ENCODE results near the gene TSPAN17. TPM values are rescaled to one million over a fixed set of nuclear protein-coding genes. Genes with fewer than 3 reads are reported as not detected.
"Not testable (repeated sequence)": the region's sequence is repeated elsewhere in the genome, so short reads cannot be mapped to it uniquely, and the experiment has no call there.

TSPAN17 gene, protein sequence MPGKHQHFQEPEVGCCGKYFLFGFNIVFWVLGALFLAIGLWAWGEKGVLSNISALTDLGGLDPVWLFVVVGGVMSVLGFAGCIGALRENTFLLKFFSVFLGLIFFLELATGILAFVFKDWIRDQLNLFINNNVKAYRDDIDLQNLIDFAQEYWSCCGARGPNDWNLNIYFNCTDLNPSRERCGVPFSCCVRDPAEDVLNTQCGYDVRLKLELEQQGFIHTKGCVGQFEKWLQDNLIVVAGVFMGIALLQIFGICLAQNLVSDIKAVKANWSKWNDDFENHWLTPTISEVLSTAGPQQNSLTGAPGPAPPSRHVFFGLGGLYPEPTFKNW
- total RNA-seq (2014; rRNA removed; shearing (Covaris generic)), result 39.8 and 50.7 TPM in 2 replicates

DNA sequence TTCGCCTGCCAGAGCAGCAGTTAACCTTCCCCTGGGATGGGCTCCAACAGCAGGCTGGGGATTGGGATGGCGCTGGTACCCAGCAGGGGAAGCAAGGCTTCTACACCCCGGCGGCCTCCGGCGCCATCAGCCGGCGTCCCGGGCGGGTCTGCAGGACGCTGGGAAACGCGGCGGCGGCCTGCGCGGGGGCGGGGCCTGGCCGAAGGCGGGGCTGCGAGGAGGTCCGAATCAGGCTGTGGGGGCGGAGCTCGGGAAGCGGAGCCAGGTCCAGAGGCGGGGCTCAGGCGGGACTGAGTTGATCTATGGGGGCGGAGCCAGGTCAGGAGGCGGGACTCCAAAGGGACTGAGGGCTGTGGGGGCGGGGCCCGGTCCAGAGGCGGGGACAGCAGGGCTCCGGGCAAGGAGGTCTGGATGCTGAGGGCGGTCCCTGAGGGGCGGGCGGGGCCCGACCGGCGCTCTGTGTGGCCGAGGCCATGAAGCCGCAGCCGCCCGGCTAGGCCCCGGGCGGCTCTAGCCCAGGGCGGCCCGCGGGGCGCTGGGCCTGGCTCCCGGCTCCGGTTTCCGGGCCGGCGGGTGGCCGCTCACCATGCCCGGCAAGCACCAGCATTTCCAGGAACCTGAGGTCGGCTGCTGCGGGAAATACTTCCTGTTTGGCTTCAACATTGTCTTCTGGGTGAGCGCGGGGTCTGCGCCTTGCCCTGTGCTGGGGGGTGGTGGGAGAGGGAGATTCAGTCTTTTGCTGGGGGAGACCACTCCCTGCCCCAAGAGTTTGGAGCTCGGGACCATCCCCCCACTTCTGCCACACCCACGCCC lies at the start of gene TSPAN17:
TSS of gene TSPAN17 (plus strand) at position 455 of the 813 bp plus-strand sequence. CDS start at position 587, 132 bp downstream.
- H3K27me3 ChIP-seq (ENCODE audit: control insufficient read depth, insufficient read depth, low read length), result no peaks in the 10 kb centered on the region
- peak; percentile 100 for DNase-seq
- H3K4me3 ChIP-seq (ENCODE audit: insufficient read depth, low read depth, low read length), result peak within 1 kb of the TSS; percentile 75
- H3K36me3 ChIP-seq (replicated peaks; ENCODE audit: control insufficient read depth, insufficient read depth, low read length), result no peaks in the 10 kb centered on the region

DNA sequence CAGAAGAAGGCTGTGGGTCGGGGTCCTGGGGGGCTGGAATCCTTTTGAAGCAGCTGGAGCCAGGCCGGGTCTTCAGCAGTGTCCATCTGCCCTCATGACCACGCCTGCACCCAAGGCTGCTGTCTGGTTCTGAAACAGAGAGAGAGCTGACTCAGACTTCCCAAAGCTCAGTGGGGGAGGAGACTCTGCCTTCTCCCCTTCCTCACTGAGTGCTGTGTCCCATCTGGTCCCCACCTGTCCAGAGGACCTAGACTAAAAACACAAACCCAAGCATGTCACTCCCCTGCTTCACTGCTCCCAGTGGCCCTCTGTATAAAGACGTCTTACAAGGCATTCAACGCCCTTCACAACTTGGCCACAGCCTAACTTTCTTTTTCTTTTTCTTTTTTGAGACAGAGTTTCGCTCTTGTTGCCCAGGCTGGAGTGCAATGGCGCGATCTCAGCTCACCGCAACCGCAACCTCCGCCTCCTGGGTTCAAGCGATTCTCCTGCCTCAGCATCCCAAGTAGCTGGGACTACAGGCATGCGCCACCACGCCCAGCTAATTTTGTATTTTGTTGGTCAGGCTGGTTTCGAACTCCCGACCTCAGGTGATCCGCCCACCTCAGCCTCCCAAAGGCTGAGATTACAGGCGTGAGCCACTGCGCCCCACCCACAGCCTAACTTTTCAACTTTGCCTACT lies 47.4 kb upstream of the TSPAN17 start:
- DNase-seq; H3K27me3 ChIP-seq (ENCODE audit: control insufficient read depth, insufficient read depth, low read length); H3K4me3 ChIP-seq (ENCODE audit: insufficient read depth, low read depth, low read length); H3K36me3 ChIP-seq (replicated peaks; ENCODE audit: control insufficient read depth, insufficient read depth, low read length): not testable (repeated sequence)

DNA sequence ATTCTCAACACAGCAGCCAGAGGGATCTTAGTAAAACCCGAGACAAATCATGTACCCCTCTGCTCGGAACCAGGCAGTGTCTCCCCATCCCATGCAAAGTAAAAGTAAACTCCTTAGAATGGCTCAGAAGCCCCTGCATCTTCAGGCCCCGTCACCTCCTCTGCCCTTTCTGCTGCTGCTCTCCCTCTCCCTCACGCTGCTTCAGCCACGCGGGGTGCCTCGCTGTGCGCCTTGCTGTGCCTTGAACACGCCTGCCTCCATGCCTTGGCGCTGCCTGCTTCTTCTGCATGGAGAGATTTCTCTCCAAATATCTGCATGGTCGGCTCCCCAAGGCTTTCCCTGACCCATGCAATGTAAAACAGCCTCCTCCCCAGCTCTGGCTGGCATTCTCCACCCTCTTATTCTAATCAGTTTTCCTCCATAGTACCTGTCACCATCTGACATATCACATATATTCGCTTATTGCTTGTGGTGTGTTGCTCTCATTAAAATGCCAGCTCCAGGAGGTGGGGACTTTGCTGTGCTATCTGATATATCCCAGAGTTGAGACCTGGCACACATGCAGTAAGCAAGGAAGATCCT lies 45.3 kb upstream of the TSPAN17 start:
- no peaks in the 10 kb centered on the region; the same call in 1 of the 2 replicates for H3K36me3 ChIP-seq (replicated peaks; ENCODE audit: control insufficient read depth, insufficient read depth, low read length)
- H3K4me3 ChIP-seq (ENCODE audit: insufficient read depth, low read depth, low read length), result no peak overlapping the region
- H3K27me3 ChIP-seq (ENCODE audit: control insufficient read depth, insufficient read depth, low read length), result no peaks in the 10 kb centered on the region
- DNase-seq, result no peak

DNA sequence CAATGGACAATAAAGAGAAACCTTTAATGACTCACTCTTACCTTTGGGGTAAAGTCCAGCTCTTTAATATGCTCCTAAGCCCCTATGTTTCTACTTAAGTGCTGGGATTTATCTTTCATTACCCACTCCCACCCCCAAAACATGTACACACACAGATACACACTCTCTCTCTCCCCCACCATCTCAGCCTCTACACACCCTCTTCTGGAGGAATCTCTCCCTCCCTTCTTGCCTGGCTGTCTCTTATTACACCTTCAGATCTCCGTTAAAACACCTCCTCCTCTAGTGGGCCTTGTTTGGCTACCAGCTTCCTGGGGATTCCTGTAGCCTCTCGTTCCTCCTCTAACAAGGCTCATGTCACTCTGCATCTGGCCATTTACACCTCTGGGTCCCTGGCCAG lies 44.2 kb upstream of the TSPAN17 start:
- Histone ChIP-seq H3K4me3 (ENCODE audit: insufficient read depth, low read depth, low read length) (no peak overlapping the region), H3K36me3 (replicated peaks; ENCODE audit: control insufficient read depth, insufficient read depth, low read length) (no peaks in the 10 kb centered on the region; the same call in 1 of the 2 replicates), H3K27me3 (ENCODE audit: control insufficient read depth, insufficient read depth, low read length) (no peaks in the 10 kb centered on the region)
- DNase-seq, result no peak

DNA sequence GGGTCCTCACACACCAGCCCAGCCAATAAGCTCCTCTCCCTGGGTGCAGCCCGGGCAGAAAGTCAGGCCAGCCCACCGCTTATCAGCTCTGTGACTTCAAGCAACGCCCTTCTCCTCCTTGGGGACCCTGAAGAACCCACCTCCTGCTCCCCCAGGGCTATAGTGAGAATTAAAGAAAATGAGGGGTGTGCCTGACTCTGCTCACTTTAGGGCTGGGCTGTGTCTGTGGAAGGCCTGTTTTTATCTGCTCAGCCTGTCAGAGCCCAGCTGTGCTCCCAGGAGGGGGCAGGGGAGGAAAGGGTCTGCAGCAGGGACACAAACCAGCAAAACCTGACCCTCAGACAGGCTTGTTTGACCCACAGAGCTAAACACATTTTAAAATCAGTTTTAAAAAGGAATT lies 41.3 kb upstream of the TSPAN17 start:
- no peak overlapping the region for H3K4me3 ChIP-seq (ENCODE audit: insufficient read depth, low read depth, low read length)
- DNase-seq, result no peak
- no peaks in the 10 kb centered on the region for H3K36me3 ChIP-seq (replicated peaks; ENCODE audit: control insufficient read depth, insufficient read depth, low read length)
- H3K27me3 ChIP-seq (ENCODE audit: control insufficient read depth, insufficient read depth, low read length), result peaks cover 6% of the 10 kb centered on the region

DNA sequence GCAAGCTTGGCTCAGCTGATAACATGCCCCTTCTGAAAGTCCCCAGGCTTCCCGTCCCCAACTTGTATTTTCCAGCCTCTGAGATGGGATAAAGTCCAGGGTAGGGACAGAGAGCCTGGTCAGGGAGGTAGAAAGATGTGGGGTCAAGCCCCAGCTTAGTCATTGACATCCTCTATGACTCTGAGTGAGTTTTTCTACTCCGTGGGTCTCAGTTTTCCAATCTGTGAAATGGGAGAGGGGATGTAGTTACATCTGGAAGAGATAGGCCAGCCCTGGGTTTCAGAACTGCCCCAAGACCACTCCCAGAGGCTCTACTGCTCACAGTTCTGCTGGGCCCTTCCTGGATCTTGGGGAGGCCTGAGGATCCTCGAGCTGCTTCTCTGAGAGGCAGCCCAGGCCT lies 40.4 kb upstream of the TSPAN17 start:
- no peak overlapping the region for H3K4me3 ChIP-seq (ENCODE audit: insufficient read depth, low read depth, low read length)
- no peaks in the 10 kb centered on the region for H3K36me3 ChIP-seq (replicated peaks; ENCODE audit: control insufficient read depth, insufficient read depth, low read length)
- peaks cover 6% of the 10 kb centered on the region for H3K27me3 ChIP-seq (ENCODE audit: control insufficient read depth, insufficient read depth, low read length)
- no peak for DNase-seq

DNA sequence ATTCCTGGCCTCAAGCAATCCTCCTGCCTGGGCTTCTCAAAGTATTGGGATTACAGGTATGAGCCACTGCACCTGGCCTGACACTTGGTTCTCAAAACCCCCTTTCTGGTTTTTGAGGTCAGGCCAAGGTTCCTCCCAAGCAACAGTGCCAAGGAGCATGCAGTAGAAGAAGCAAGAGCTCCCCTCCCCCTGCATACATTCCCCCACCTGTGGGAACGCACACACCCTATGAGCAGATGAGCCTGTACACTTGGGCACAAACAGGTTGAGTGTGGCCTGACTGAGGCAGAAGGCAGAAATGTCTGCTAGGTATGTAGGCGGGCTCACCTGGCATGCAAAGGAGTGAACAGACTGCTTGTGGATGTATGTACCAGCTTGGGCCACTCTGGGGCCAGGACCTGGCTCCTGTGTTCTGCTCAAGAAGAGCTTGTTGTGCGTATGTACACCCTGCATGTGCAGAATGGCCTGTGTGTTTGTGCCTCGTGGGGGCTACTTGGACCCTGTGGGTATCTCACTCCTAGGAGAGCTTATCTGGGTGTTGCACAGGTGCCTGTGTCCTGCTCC lies 39.1 kb upstream of the TSPAN17 start:
- Histone ChIP-seq H3K27me3 (ENCODE audit: control insufficient read depth, insufficient read depth, low read length) (peaks cover 6% of the 10 kb centered on the region), H3K36me3 (replicated peaks; ENCODE audit: control insufficient read depth, insufficient read depth, low read length) (no peaks in the 10 kb centered on the region), H3K4me3 (ENCODE audit: insufficient read depth, low read depth, low read length) (no peak overlapping the region)
- DNase-seq, result no peak

DNA sequence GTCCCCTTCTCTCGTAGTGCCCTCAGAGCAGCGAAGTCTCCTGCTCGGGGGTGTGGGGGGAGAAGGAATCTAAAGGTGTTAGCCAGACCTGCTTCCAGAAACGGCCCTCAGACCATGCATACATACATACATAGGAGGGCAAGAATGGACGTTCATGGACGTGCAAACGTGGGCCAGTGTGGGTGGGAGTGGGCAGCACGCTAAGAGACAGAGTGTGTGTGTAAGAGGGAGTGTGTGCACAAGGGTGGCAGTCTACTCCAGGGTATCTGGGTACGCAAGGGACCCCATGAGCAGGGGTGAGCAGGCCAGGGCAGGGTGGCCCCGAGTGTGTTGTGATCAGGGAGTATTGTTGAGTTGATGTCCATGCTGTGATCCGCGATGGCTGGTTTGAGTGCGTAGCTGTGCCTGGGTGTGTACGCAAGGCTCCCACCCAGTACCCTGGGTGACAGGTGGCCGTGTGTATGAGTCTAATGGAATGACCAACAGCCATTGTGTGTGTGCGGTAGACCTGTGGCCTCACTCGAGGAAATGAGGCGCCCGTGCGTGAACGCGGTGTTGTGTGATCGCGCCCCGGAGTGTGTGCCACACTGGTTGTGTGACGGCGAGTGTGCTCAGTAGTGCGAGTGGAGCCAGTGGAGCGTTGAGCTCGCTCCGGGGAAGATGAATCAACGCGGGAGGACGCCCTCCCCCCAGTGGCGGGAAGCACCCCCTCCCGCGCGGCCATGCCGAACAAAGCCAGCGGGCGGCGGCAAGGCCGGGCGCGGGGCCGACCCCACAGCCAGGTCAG lies 38.2 kb upstream of the TSPAN17 start:
- Histone ChIP-seq H3K27me3 (ENCODE audit: control insufficient read depth, insufficient read depth, low read length) (peaks cover 6% of the 10 kb centered on the region), H3K36me3 (replicated peaks; ENCODE audit: control insufficient read depth, insufficient read depth, low read length) (no peaks in the 10 kb centered on the region), H3K4me3 (ENCODE audit: insufficient read depth, low read depth, low read length) (peak overlapping the region; percentile 73)
- DNase-seq, result no peak

DNA sequence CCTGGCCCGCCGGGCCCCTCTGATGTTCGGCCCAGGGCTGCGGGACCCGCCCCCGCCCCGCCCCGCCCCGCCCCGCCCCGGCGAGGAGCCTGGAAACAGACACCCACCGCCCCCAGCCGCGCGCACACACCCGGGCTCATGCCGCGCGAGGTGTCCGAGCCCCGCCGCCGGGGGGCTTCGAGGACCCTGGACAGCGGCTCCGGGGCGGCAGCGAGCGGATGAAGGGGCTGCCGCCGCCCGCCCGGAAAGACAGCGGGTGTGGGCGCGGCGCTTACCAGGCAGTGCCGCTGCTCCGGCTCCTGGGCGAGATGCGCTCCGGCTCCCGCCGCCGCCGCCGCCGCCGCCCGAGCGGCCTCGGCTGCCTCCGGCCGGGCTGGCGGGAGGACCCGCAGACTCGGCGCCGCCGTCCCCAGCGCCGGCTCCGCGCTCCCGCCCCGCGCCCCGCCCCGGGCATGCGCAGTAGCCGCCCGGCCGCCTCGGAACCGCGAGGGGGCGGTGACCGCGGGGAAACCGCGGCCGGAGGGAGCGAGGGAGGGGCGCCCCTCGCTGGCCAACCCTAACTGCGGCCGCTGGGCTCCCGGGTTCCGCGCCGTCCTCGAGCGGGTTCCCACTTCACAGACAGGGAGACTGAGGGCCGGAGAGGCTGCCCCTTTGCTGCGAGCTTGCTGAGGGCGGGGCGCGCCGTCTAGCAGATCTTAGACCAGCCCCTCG lies 37.4 kb upstream of the TSPAN17 start, which contains the start of gene GPRIN1:
TSS of gene GPRIN1 (minus strand) at position 433 of the 711 bp plus-strand sequence. CDS start 10,322 bp downstream, outside the sequence.
- Histone ChIP-seq H3K36me3 (replicated peaks; ENCODE audit: control insufficient read depth, insufficient read depth, low read length) (no peaks in the 10 kb centered on the region), H3K4me3 (ENCODE audit: insufficient read depth, low read depth, low read length) (peak within 1 kb of the TSS; percentile 73), H3K27me3 (ENCODE audit: control insufficient read depth, insufficient read depth, low read length) (peaks cover 6% of the 10 kb centered on the region)
- DNase-seq, result peak; percentile 99

DNA sequence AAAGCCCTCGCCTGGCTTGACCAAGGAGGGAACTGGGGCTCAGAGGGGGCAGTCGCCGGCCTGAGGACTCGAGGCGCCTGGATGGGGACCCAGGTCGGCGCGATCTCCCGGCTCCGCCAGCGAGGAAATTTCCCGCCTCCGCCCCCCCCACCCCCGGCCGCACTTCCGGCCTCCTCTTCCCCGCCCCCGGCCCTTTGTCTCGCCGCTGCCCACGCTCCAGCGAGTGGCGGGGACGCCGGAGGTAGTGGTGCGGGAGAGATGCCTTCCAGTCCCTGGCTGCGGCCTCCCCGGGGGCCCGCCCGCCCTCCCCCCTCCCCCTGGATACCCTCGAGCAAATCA lies 36.9 kb upstream of the TSPAN17 start:
- Histone ChIP-seq H3K4me3 (ENCODE audit: insufficient read depth, low read depth, low read length) (peak overlapping the region; percentile 73), H3K36me3 (replicated peaks; ENCODE audit: control insufficient read depth, insufficient read depth, low read length) (no peaks in the 10 kb centered on the region), H3K27me3 (ENCODE audit: control insufficient read depth, insufficient read depth, low read length) (peaks cover 6% of the 10 kb centered on the region)
- no peak for DNase-seq

DNA sequence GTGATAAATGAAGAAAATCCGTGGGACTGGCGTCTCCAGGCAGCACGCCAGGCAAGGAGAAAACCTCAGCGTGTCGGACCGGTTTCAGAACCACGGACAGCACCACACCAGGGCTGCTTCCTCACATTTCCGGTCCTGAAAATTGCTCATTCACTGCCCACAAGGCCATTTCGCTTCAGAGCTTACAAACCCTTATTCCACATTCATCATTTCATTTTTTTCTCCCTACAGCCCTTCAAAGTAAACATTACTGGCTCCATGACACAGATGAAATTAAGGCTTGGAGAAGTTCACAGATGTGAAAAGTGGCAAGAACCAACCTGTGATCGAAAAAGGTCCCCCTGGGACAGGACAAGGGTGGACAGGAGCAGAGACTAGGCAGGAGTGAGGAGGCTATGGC lies 35.8 kb upstream of the TSPAN17 start:
- H3K36me3 ChIP-seq (replicated peaks; ENCODE audit: control insufficient read depth, insufficient read depth, low read length), result no peaks in the 10 kb centered on the region
- peaks cover 8% of the 10 kb centered on the region for H3K27me3 ChIP-seq (ENCODE audit: control insufficient read depth, insufficient read depth, low read length)
- no peak overlapping the region for H3K4me3 ChIP-seq (ENCODE audit: insufficient read depth, low read depth, low read length)
- DNase-seq, result peak; percentile 80

DNA sequence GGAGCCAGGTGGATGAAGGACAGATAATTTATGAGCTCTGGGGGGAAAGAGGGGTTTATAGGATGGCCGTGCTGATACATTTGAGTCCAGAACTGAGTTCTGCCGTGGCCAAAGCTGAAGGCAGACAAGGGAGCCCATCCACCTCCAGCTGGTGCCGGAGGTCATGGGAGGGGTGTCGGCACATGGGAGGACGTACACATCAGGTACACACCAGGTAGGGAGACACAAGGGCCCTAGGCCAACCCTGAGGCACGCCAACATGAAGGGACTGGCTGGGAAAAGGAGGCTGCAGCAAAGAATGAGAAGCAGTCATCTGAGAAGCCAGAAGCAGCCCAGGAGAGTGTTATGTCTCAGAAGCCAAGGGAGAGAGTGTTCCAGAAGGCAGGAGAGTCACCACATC lies 35.3 kb upstream of the TSPAN17 start:
- Histone ChIP-seq H3K27me3 (ENCODE audit: control insufficient read depth, insufficient read depth, low read length) (peaks cover 8% of the 10 kb centered on the region), H3K4me3 (ENCODE audit: insufficient read depth, low read depth, low read length) (no peak overlapping the region), H3K36me3 (replicated peaks; ENCODE audit: control insufficient read depth, insufficient read depth, low read length) (no peaks in the 10 kb centered on the region)
- DNase-seq, result no peak

DNA sequence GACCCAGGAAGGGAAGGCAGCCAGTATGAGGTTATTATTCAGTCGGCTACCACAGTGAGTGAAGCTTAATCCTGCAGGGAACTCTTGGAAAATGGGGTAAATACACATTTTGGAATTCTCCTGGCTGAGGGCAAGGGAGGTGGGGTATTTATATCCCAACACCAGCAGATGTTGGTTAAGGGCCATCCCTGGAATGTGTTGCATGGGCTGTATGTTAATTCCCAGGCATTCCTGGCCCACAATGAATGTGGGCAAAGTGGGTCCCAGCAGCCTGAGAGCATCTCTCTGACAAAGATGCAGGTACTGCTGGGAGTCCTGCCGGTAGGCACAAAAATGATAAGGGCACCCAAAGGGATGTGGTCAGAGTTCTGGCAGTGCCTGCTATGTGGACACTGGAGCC lies 34.4 kb upstream of the TSPAN17 start:
- DNase-seq, result no peak
- H3K4me3 ChIP-seq (ENCODE audit: insufficient read depth, low read depth, low read length), result no peak overlapping the region
- H3K36me3 ChIP-seq (replicated peaks; ENCODE audit: control insufficient read depth, insufficient read depth, low read length), result no peaks in the 10 kb centered on the region
- peaks cover 11% of the 10 kb centered on the region for H3K27me3 ChIP-seq (ENCODE audit: control insufficient read depth, insufficient read depth, low read length)
